K562 (cell line): ENCODE results near the gene CDC20. TPM values are rescaled to one million over a fixed set of nuclear protein-coding genes. Genes with fewer than 3 reads are reported as not detected.

ENCODE experiments used
- DPF2 ChIP-seq: fragments of 450-650 bp; IDR thresholded peaks from 2 replicates; pipeline ENCODE4 v1.6.1; 2016
- ETV5 ChIP-seq: sonication (generic); formaldehyde crosslinking; IDR thresholded peaks from 2 replicates; pipeline ENCODE4 v1.4.0; 2020; ENCODE audit warnings: low read depth, mild to moderate bottlenecking, missing genetic modification reagents
- GABPB1 ChIP-seq: sonication (generic); formaldehyde crosslinking; IDR thresholded peaks from 2 replicates; pipeline ENCODE4 v1.8.0; 2022; ENCODE audit warnings: mild to moderate bottlenecking, missing genetic modification reagents
- HDAC2 ChIP-seq: fragments of 450-650 bp; IDR thresholded peaks from 2 replicates; pipeline ENCODE4 v1.6.1; 2016; ENCODE audit warnings: mild to moderate bottlenecking
- LCOR ChIP-seq: sonication (generic); formaldehyde crosslinking; IDR thresholded peaks from 2 replicates; pipeline ENCODE4 v1.8.0; 2022; ENCODE audit warnings: mild to moderate bottlenecking, missing genetic modification reagents
- TAF7 ChIP-seq: fragments of 450-650 bp; IDR thresholded peaks from 2 replicates; pipeline ENCODE4 v1.6.1; 2016; ENCODE audit warnings: missing genetic modification characterization, missing compliant biosample characterization
- TAL1 ChIP-seq: fragments of 450-650 bp; IDR thresholded peaks from 2 replicates; pipeline ENCODE4 v1.6.1; 2016; ENCODE audit warnings: mild to moderate bottlenecking
- TCFL5 ChIP-seq: fragments of 250-450 bp; sonication (Bioruptor Pico); conservative IDR thresholded peaks from 2 replicates; pipeline ENCODE4 v1.6.1; 2021; ENCODE audit warnings: mild to moderate bottlenecking, moderate library complexity, matching md5 sums
- TEAD4 ChIP-seq, 2 experiments: sonication (generic) in 1 of 2; formaldehyde crosslinking in 1 of 2; IDR thresholded peaks; 2 replicates each; pipeline versions ENCODE4 v1.6.1 to v1.8.0; 2012 to 2022; ENCODE audit warnings: borderline replicate concordance in 1 of 2, inconsistent platforms in 1 of 2, low read length in 1 of 2, mild to moderate bottlenecking in 1 of 2, missing genetic modification reagents in 1 of 2
- ZNF263 ChIP-seq: sonication (generic); formaldehyde crosslinking; IDR thresholded peaks from 2 replicates; pipeline ENCODE4 v1.8.0; 2022; ENCODE audit warnings: mild to moderate bottlenecking, missing genetic modification reagents, borderline replicate concordance
- ZNF79 ChIP-seq: fragments of 250-450 bp; sonication (Bioruptor Pico); IDR thresholded peaks from 2 replicates; pipeline ENCODE4 v1.4.0; 2020; ENCODE audit warnings: low read depth, mild to moderate bottlenecking, moderate library complexity
- polyA plus RNA-seq, 8 experiments: library from polyadenylated mRNA; depleted of rRNA in 4 of 8; stranded (reverse) in 5 of 8; unstranded in 3 of 8; fragments of >200 nt; fragmentation: Nextera tagmentation in 2 of 8; fragmentation: Illumina TruSeq in 1 of 8; extraction: Ambion mirVana in 2 of 8; extraction: Trizol in 1 of 8; gene quantifications; 2 replicates each; pipeline versions ENCODE4 v1.2.1 to v1.2.3, GENCODE V29; 2011 to 2014; ENCODE audit warnings: inconsistent platforms in 1 of 8, missing spikeins in 1 of 8
- total RNA-seq, 7 experiments: library from RNA; depleted of rRNA in 6 of 7; stranded (reverse); fragments of >200 nt in 6 of 7; fragmentation: Illumina TruSeq in 2 of 7; extraction: Trizol in 2 of 7; gene quantifications; 2 replicates each; pipeline versions ENCODE4 v1.2.1 to v1.2.3, GENCODE V29; 2011 to 2021; ENCODE audit warnings: low replicate concordance in 1 of 7
- TF ChIP-seq, protein P1 (sequence below): fragments of 450-650 bp; formaldehyde crosslinking; IDR thresholded peaks from 2 replicates; pipeline ENCODE4 v1.4.0; 2020; ENCODE audit warnings: mild to moderate bottlenecking, moderate library complexity
- TF ChIP-seq, protein P2 (sequence below): fragments of 250-450 bp; sonication (Bioruptor Pico); IDR thresholded peaks from 2 replicates; pipeline ENCODE4 v1.4.0; 2020; ENCODE audit warnings: mild to moderate bottlenecking, moderate library complexity, borderline replicate concordance
- TF ChIP-seq, protein P3 (sequence below), 2 experiments: fragments of 250-450 bp in 1 of 2; fragments of 450-650 bp in 1 of 2; sonication (Bioruptor Pico) in 1 of 2; IDR thresholded peaks; 2 replicates each; pipeline versions ENCODE4 v1.6.1 to v1.8.0; 2016 to 2021; ENCODE audit warnings: mild to moderate bottlenecking in 2 of 2, moderate library complexity in 2 of 2, missing compliant biosample characterization in 1 of 2, missing genetic modification characterization in 1 of 2
- TF ChIP-seq, protein P4 (sequence below): fragments of 250-450 bp; sonication (Bioruptor Pico); IDR thresholded peaks from 2 replicates; pipeline ENCODE4 v1.4.0; 2020; ENCODE audit warnings: mild to moderate bottlenecking, moderate library complexity
- TF ChIP-seq, protein P5 (sequence below): IDR thresholded peaks from 2 replicates; pipeline ENCODE4 v1.6.1; 2012; ENCODE audit warnings: low read depth, low read length, improper control_type of control experiment, borderline replicate concordance

The CDC20 gene
- total and polyA plus RNA-seq, 9 of the 15 experiments (the other 6 are each of a cell fraction or from before 2014, with no cell fraction given) = 45.2 to 224 (median 121) TPM

DNA sequence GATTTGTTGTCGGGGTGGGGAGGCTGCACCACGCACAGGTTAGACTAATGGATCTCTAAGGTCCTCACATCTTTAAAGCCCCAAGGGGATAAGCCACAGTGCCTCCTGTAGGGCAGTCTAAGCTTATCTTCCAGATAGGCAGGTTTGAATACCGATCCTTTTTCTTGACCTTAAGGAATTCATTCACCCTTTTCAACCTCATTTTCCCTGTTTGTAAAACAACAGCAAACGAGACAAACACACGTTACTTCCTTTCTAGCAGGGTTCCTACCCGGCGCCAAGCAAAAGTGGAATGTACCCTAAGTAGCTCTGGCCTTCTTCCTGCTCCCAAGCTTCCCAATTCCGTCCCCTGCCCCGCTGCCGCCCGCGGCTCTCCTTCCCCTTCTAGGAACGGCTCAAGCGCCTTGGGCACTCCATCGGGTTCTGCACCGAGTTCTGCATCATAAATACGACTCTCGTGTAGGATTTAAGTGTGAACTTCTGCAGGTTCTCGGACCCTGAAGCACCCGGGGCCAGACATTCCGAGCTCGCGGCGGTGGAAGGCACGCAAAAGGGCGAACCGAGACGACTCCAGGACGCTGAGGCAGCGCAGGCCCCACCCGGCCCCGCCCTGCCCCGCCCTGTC lies 548 bp upstream of the CDC20 start (continued):
- TF ChIP-seq, protein P1, sequence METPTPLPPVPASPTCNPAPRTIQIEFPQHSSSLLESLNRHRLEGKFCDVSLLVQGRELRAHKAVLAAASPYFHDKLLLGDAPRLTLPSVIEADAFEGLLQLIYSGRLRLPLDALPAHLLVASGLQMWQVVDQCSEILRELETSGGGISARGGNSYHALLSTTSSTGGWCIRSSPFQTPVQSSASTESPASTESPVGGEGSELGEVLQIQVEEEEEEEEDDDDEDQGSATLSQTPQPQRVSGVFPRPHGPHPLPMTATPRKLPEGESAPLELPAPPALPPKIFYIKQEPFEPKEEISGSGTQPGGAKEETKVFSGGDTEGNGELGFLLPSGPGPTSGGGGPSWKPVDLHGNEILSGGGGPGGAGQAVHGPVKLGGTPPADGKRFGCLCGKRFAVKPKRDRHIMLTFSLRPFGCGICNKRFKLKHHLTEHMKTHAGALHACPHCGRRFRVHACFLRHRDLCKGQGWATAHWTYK = 0 out of 2 replicates have a peak, but pooled peaks have one; percentile 33
- TF ChIP-seq, protein P2, sequence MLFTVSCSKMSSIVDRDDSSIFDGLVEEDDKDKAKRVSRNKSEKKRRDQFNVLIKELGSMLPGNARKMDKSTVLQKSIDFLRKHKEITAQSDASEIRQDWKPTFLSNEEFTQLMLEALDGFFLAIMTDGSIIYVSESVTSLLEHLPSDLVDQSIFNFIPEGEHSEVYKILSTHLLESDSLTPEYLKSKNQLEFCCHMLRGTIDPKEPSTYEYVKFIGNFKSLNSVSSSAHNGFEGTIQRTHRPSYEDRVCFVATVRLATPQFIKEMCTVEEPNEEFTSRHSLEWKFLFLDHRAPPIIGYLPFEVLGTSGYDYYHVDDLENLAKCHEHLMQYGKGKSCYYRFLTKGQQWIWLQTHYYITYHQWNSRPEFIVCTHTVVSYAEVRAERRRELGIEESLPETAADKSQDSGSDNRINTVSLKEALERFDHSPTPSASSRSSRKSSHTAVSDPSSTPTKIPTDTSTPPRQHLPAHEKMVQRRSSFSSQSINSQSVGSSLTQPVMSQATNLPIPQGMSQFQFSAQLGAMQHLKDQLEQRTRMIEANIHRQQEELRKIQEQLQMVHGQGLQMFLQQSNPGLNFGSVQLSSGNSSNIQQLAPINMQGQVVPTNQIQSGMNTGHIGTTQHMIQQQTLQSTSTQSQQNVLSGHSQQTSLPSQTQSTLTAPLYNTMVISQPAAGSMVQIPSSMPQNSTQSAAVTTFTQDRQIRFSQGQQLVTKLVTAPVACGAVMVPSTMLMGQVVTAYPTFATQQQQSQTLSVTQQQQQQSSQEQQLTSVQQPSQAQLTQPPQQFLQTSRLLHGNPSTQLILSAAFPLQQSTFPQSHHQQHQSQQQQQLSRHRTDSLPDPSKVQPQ (CRISPR knock-in tag) = no peak
- TF ChIP-seq GABPB1 (CRISPR knock-in tag) (no peak), ETV5 (peak; percentile 34), DPF2 (peak; percentile 69), TEAD4 (IDR thresholded peaks at IDR 0.05; ENCODE audit: low read length) (0 out of 2 replicates have a peak, but pooled peaks have one; percentile 11), TEAD4 (CRISPR knock-in tag; IDR thresholded peaks at IDR 0.05; ENCODE audit: borderline replicate concordance) (no peak), HDAC2 (peak; percentile 41; the same call in 1 of the 2 replicates), LCOR (CRISPR knock-in tag) (no peak), TCFL5 (CRISPR knock-in tag) (no peak), TAL1 (0 out of 2 replicates have a peak, but pooled peaks have one; percentile 24), ZNF263 (CRISPR knock-in tag) (no peak), ZNF79 (no peak), TAF7 (tag) (peak; percentile 49; the same call in 1 of the 2 replicates)
- TF ChIP-seq, protein P3, sequence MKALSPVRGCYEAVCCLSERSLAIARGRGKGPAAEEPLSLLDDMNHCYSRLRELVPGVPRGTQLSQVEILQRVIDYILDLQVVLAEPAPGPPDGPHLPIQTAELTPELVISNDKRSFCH (CRISPR knock-in tag; IDR thresholded peaks at IDR 0.05) = no peak
- TF ChIP-seq, protein P3 (tag; IDR thresholded peaks at IDR 0.05) = peak; percentile 76
- TF ChIP-seq, protein P4, sequence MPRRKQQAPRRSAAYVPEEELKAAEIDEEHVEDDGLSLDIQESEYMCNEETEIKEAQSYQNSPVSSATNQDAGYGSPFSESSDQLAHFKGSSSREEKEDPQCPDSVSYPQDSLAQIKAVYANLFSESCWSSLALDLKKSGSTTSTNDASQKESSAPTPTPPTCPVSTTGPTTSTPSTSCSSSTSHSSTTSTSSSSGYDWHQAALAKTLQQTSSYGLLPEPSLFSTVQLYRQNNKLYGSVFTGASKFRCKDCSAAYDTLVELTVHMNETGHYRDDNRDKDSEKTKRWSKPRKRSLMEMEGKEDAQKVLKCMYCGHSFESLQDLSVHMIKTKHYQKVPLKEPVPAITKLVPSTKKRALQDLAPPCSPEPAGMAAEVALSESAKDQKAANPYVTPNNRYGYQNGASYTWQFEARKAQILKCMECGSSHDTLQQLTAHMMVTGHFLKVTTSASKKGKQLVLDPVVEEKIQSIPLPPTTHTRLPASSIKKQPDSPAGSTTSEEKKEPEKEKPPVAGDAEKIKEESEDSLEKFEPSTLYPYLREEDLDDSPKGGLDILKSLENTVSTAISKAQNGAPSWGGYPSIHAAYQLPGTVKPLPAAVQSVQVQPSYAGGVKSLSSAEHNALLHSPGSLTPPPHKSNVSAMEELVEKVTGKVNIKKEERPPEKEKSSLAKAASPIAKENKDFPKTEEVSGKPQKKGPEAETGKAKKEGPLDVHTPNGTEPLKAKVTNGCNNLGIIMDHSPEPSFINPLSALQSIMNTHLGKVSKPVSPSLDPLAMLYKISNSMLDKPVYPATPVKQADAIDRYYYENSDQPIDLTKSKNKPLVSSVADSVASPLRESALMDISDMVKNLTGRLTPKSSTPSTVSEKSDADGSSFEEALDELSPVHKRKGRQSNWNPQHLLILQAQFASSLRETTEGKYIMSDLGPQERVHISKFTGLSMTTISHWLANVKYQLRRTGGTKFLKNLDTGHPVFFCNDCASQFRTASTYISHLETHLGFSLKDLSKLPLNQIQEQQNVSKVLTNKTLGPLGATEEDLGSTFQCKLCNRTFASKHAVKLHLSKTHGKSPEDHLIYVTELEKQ (CRISPR knock-in tag) = no peak
- TF ChIP-seq, protein P5, sequence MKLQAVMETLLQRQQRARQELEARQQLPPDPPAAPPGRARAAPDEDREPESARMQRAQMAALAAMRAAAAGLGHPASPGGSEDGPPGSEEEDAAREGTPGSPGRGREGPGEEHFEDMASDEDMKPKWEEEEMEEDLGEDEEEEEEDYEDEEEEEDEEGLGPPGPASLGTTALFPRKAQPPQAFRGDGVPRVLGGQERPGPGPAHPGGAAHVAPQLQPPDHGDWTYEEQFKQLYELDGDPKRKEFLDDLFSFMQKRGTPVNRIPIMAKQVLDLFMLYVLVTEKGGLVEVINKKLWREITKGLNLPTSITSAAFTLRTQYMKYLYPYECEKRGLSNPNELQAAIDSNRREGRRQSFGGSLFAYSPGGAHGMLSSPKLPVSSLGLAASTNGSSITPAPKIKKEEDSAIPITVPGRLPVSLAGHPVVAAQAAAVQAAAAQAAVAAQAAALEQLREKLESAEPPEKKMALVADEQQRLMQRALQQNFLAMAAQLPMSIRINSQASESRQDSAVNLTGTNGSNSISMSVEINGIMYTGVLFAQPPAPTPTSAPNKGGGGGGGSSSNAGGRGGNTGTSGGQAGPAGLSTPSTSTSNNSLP = no peak
